ENCODE results near the gene GOLGB1.

GOLGB1 gene, protein sequence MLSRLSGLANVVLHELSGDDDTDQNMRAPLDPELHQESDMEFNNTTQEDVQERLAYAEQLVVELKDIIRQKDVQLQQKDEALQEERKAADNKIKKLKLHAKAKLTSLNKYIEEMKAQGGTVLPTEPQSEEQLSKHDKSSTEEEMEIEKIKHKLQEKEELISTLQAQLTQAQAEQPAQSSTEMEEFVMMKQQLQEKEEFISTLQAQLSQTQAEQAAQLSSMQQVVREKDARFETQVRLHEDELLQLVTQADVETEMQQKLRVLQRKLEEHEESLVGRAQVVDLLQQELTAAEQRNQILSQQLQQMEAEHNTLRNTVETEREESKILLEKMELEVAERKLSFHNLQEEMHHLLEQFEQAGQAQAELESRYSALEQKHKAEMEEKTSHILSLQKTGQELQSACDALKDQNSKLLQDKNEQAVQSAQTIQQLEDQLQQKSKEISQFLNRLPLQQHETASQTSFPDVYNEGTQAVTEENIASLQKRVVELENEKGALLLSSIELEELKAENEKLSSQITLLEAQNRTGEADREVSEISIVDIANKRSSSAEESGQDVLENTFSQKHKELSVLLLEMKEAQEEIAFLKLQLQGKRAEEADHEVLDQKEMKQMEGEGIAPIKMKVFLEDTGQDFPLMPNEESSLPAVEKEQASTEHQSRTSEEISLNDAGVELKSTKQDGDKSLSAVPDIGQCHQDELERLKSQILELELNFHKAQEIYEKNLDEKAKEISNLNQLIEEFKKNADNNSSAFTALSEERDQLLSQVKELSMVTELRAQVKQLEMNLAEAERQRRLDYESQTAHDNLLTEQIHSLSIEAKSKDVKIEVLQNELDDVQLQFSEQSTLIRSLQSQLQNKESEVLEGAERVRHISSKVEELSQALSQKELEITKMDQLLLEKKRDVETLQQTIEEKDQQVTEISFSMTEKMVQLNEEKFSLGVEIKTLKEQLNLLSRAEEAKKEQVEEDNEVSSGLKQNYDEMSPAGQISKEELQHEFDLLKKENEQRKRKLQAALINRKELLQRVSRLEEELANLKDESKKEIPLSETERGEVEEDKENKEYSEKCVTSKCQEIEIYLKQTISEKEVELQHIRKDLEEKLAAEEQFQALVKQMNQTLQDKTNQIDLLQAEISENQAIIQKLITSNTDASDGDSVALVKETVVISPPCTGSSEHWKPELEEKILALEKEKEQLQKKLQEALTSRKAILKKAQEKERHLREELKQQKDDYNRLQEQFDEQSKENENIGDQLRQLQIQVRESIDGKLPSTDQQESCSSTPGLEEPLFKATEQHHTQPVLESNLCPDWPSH (N-terminal part only)

DNA sequence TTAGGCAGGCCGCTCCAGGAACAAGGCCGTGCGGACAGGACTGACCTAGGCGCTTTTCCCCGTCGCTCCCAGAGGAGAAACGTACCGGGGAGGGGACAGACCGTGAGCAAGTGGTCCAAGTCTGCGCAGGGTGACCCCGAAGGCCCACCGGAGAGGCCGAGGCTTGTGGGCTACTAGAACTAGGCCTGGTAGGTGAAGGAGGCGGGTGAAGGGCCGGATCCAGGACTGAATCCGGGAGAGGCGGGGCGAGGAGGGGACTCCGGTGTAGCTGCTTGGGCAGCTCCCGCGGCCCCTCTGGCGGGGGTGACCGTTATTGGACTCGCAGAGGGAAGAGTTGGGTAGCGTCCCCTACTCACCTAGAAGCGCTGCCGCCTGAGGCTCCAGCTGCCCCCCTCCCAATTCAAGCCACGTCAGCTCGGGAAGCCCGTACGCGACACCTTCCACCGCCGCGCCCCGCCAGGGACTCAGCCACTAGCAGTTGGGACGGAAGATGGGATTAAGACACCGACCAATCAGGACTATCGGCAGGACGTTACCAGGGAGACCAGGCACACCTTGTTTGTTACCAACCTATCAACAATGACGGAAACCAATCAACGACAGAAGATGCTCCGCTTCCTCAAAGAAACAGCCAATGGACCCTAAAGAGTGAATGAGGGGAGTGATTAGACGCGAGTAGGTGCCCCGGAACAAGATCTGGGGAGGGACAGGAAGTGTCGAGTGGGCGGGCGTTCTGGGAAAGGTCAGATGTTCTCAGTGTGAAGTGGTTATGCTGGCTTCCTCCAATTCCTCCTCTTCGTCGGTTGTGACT, at the start of gene GOLGB1:
Gene GOLGB1 (minus strand): TSS at position 466 of the 811 bp plus-strand sequence. CDS start 18,770 bp downstream, outside the sequence.
- Histone ChIP-seq H3K4me2 (ENCODE audit: low read length) (peak within 1 kb of the TSS; percentile 92), H2AFZ (ENCODE audit: low read depth, low read length) (peak within 1 kb of the TSS; percentile 66; the same call in 1 of the 2 replicates), H3K4me1 (ENCODE audit: low read length) (peaks cover 26% of the 10 kb centered on the region)

DNA sequence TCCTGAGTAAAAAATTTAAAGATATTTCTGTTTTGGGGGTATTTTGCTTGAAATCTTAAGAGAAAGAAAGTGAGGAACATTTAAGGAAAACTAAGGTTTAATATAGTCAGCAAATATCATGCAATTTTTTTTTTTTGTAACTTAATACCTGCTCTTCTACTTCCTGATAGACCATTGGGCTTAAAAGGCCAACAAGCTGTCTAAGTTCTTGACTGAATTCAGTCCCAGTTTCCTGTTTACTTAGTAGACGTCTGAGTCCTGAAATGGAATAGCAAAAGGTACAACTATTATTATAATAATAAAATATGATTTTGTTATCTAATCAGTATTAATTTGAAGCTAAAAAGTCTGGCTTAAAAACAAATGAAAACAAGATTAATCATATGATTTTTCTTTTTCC, 47.4 kb upstream of the GOLGB1 start:
- peaks cover 43% of the 10 kb centered on the region for H3K4me1 ChIP-seq (ENCODE audit: low read length)
- H3K36me3 ChIP-seq (replicated peaks; ENCODE audit: low read depth, low read length): peaks cover 7% of the 10 kb centered on the region
- no peaks in the 10 kb centered on the region for H3K9me3 ChIP-seq (ENCODE audit: insufficient read depth, low read length)
- no peaks in the 10 kb centered on the region for H4K20me1 ChIP-seq (ENCODE audit: insufficient read depth, low read length)
- no peak overlapping the region for H3K9ac ChIP-seq (ENCODE audit: low read length)
- H3K4me2 ChIP-seq (ENCODE audit: low read length): no peak overlapping the region
- no peak overlapping the region for H3K27ac ChIP-seq (ENCODE audit: low read length)
- no peak for TF ChIP-seq EZH2phosphoT487 (IDR thresholded peaks at IDR 0.05; ENCODE audit: low read depth)
- TF ChIP-seq, protein P1, sequence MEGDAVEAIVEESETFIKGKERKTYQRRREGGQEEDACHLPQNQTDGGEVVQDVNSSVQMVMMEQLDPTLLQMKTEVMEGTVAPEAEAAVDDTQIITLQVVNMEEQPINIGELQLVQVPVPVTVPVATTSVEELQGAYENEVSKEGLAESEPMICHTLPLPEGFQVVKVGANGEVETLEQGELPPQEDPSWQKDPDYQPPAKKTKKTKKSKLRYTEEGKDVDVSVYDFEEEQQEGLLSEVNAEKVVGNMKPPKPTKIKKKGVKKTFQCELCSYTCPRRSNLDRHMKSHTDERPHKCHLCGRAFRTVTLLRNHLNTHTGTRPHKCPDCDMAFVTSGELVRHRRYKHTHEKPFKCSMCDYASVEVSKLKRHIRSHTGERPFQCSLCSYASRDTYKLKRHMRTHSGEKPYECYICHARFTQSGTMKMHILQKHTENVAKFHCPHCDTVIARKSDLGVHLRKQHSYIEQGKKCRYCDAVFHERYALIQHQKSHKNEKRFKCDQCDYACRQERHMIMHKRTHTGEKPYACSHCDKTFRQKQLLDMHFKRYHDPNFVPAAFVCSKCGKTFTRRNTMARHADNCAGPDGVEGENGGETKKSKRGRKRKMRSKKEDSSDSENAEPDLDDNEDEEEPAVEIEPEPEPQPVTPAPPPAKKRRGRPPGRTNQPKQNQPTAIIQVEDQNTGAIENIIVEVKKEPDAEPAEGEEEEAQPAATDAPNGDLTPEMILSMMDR (IDR thresholded peaks at IDR 0.05; ENCODE audit: low read depth, low read length): no peak
- H3K27me3 ChIP-seq (ENCODE audit: low read depth, low read length): no peaks in the 10 kb centered on the region
- H3K4me3 ChIP-seq (ENCODE audit: low read length): no peak overlapping the region
- no peak overlapping the region for H2AFZ ChIP-seq (ENCODE audit: low read depth, low read length)
- no peaks in the 10 kb centered on the region for H3K79me2 ChIP-seq (ENCODE audit: low read length)

More for the DNA sequence above, at the start of gene GOLGB1:
- Histone ChIP-seq H3K79me2 (ENCODE audit: low read length) (peaks cover 30% of the 10 kb centered on the region), H3K9ac (ENCODE audit: low read length) (peak within 1 kb of the TSS; percentile 77), H3K27me3 (ENCODE audit: low read depth, low read length) (no peaks in the 10 kb centered on the region), H3K36me3 (replicated peaks; ENCODE audit: low read depth, low read length) (no peaks in the 10 kb centered on the region), H4K20me1 (ENCODE audit: insufficient read depth, low read length) (peaks cover 5% of the 10 kb centered on the region; the same call in 1 of the 2 replicates), H3K9me3 (ENCODE audit: insufficient read depth, low read length) (no peaks in the 10 kb centered on the region), H3K27ac (ENCODE audit: low read length) (peak within 1 kb of the TSS; percentile 54), H3K4me3 (ENCODE audit: low read length) (peak within 1 kb of the TSS; percentile 95)
- TF ChIP-seq, protein P1 (IDR thresholded peaks at IDR 0.05; ENCODE audit: low read depth, low read length): no peak
- TF ChIP-seq EZH2phosphoT487 (IDR thresholded peaks at IDR 0.05; ENCODE audit: low read depth): no peak

DNA sequence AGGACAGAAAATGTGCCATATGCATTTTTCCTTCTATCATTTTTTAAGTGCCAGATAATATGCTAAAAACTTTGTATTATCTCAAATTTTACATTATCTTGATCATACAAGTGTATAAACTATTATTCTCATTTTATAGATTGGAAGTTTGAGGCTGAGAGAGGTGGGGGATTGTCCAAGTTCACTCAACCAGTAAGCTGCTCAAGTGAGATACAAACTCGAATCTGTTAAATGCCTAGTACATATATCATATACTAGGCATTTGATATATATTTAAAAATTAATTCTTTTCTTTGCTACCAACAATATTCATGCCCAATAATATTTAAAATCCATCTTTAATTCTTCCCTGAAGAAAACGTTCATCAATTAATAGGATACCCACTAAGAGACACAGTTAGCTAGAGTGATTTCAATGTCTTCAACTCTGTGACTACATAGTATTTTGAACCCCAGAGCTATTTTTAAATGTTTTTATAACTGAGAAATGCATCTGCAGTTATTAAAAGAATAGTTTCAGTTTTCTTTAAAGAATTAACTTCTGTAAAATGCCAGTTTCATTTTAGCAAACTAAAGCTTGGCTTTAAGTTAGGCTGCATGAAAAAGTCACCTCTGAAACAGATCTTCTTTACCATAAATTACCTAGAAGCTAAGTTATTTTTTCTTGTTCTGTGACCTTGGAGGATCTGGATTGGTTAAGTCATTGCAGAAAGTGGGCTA, 44.9 kb upstream of the GOLGB1 start:
- peak overlapping the region; percentile 55 for H3K4me2 ChIP-seq (ENCODE audit: low read length)
- peak overlapping the region; percentile 58 for H3K27ac ChIP-seq (ENCODE audit: low read length)
- no peaks in the 10 kb centered on the region for H3K79me2 ChIP-seq (ENCODE audit: low read length)
- peak overlapping the region; percentile 18 for H3K4me3 ChIP-seq (ENCODE audit: low read length)
- peaks cover 15% of the 10 kb centered on the region for H3K36me3 ChIP-seq (replicated peaks; ENCODE audit: low read depth, low read length)
- peaks cover 34% of the 10 kb centered on the region for H3K4me1 ChIP-seq (ENCODE audit: low read length)
- no peaks in the 10 kb centered on the region for H3K9me3 ChIP-seq (ENCODE audit: insufficient read depth, low read length)
- no peaks in the 10 kb centered on the region for H3K27me3 ChIP-seq (ENCODE audit: low read depth, low read length)
- H4K20me1 ChIP-seq (ENCODE audit: insufficient read depth, low read length): no peaks in the 10 kb centered on the region
- no peak overlapping the region for H3K9ac ChIP-seq (ENCODE audit: low read length)
- TF ChIP-seq, protein P1 (IDR thresholded peaks at IDR 0.05; ENCODE audit: low read depth, low read length): no peak
- no peak for TF ChIP-seq EZH2phosphoT487 (IDR thresholded peaks at IDR 0.05; ENCODE audit: low read depth)
- H2AFZ ChIP-seq (ENCODE audit: low read depth, low read length): no peak overlapping the region
